NCI-H146 (cell line): ENCODE results near the gene DAZAP1.

Source experiments
- DNase-seq: peaks from one replicate; lab custom pipeline; 2025; lab: John Stamatoyannopoulos, UW

DAZAP1 gene

GRCh38 chr19:1459479-1459878, 52.1 kb downstream of the DAZAP1 start:
- DNase-seq = no peak

GRCh38 chr19:1460033-1460995, 52.9 kb downstream of the DAZAP1 start:
- no peak for DNase-seq

GRCh38 chr19:1461862-1462261, 54.5 kb downstream of the DAZAP1 start:
- no peak for DNase-seq

- DNase-seq = no peak
Measured at GRCh38 chr19:1465191-1466016, 58.0 kb downstream of the DAZAP1 start.

- no peak for DNase-seq
Measured at GRCh38 chr19:1466018-1466460, 58.7 kb downstream of the DAZAP1 start.

- no peak for DNase-seq
Measured at GRCh38 chr19:1466461-1467214, 59.3 kb downstream of the DAZAP1 start.

- DNase-seq = no peak
Measured at GRCh38 chr19:1467215-1467489, 59.8 kb downstream of the DAZAP1 start.

- DNase-seq = no peak
Measured at GRCh38 chr19:1467490-1468273, 60.3 kb downstream of the DAZAP1 start.

GRCh38 chr19:1468274-1468820, 61.0 kb downstream of the DAZAP1 start:
- no peak for DNase-seq

- DNase-seq = no peak
Measured at GRCh38 chr19:1468821-1469254, 61.5 kb downstream of the DAZAP1 start.

- no peak for DNase-seq
Measured at GRCh38 chr19:1469255-1470054, 62.1 kb downstream of the DAZAP1 start.

- no peak for DNase-seq
Measured at GRCh38 chr19:1470055-1470304, 62.6 kb downstream of the DAZAP1 start.

- DNase-seq = peak; percentile 79
Measured at GRCh38 chr19:1470305-1471009, 63.1 kb downstream of the DAZAP1 start.

GRCh38 chr19:1471010-1471514, 63.7 kb downstream of the DAZAP1 start:
- DNase-seq = peak; percentile 53

- DNase-seq = no peak
Measured at GRCh38 chr19:1471515-1472160, 64.3 kb downstream of the DAZAP1 start.

GRCh38 chr19:1472231-1473084, 65.1 kb downstream of the DAZAP1 start:
- peak; percentile 41 for DNase-seq

GRCh38 chr19:1473085-1473851, 65.9 kb downstream of the DAZAP1 start:
- DNase-seq = no peak
